ENCODE results near the gene RNF17.

DNA sequence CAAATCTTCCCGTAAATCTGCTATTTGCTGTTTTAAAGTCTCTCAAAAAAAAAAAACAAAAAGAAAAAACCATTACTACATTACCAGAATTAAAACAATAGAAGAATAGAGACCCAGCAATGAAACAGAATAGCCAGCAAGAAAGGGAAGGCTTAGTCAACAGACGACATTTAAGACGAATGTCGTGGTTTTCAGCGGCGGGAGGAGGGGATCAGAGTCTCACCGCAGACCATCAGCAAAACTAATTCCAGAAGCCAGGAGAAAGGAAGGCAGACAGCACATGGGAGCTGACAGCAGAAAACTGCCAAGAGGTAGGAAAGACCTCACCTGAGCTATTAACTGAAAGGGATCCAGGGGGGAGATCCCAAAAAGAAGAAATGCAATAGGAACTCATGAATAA lies 128.9 kb downstream of the RNF17 start:
- TF ChIP-seq SP1 (IDR thresholded peaks at IDR 0.05; ENCODE audit: low read depth) (no peak), EZH2phosphoT487 (IDR thresholded peaks at IDR 0.05; ENCODE audit: borderline replicate concordance) (no peak), EZH2 (IDR thresholded peaks at IDR 0.05) (no peak), POLR2AphosphoS5 (IDR thresholded peaks at IDR 0.05; ENCODE audit: low read depth, low read length) (no peak), POLR2A (IDR thresholded peaks at IDR 0.05; ENCODE audit: borderline replicate concordance, extremely low read depth, insufficient read depth, insufficient read length) (no peak), EGR1 (IDR thresholded peaks at IDR 0.05; ENCODE audit: low read depth) (no peak), YY1 (IDR thresholded peaks at IDR 0.05; ENCODE audit: extremely low read depth, insufficient replicate concordance, low read depth, low read length) (no peak), CEBPB (IDR thresholded peaks at IDR 0.05; ENCODE audit: low read depth) (no peak), RAD21 (IDR thresholded peaks at IDR 0.05; ENCODE audit: low read depth) (no peak), SRF (IDR thresholded peaks at IDR 0.05; ENCODE audit: low read depth) (no peak), ZNF274 (IDR thresholded peaks at IDR 0.05; ENCODE audit: low read depth, low read length) (no peak)
- TF ChIP-seq, protein P1, sequence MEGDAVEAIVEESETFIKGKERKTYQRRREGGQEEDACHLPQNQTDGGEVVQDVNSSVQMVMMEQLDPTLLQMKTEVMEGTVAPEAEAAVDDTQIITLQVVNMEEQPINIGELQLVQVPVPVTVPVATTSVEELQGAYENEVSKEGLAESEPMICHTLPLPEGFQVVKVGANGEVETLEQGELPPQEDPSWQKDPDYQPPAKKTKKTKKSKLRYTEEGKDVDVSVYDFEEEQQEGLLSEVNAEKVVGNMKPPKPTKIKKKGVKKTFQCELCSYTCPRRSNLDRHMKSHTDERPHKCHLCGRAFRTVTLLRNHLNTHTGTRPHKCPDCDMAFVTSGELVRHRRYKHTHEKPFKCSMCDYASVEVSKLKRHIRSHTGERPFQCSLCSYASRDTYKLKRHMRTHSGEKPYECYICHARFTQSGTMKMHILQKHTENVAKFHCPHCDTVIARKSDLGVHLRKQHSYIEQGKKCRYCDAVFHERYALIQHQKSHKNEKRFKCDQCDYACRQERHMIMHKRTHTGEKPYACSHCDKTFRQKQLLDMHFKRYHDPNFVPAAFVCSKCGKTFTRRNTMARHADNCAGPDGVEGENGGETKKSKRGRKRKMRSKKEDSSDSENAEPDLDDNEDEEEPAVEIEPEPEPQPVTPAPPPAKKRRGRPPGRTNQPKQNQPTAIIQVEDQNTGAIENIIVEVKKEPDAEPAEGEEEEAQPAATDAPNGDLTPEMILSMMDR (IDR thresholded peaks at IDR 0.05 in 2 of 3, conservative IDR thresholded peaks at IDR 0.05 in 1 of 3; ENCODE audit: borderline replicate concordance in 1 of 3, insufficient read depth in 1 of 3, low read depth in 2 of 3, low read length in 2 of 3), result no peak
- TF ChIP-seq, protein P2, sequence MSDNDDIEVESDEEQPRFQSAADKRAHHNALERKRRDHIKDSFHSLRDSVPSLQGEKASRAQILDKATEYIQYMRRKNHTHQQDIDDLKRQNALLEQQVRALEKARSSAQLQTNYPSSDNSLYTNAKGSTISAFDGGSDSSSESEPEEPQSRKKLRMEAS (IDR thresholded peaks at IDR 0.05), result no peak
- TF ChIP-seq, protein P3, sequence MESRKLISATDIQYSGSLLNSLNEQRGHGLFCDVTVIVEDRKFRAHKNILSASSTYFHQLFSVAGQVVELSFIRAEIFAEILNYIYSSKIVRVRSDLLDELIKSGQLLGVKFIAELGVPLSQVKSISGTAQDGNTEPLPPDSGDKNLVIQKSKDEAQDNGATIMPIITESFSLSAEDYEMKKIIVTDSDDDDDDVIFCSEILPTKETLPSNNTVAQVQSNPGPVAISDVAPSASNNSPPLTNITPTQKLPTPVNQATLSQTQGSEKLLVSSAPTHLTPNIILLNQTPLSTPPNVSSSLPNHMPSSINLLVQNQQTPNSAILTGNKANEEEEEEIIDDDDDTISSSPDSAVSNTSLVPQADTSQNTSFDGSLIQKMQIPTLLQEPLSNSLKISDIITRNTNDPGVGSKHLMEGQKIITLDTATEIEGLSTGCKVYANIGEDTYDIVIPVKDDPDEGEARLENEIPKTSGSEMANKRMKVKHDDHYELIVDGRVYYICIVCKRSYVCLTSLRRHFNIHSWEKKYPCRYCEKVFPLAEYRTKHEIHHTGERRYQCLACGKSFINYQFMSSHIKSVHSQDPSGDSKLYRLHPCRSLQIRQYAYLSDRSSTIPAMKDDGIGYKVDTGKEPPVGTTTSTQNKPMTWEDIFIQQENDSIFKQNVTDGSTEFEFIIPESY (IDR thresholded peaks at IDR 0.05; ENCODE audit: extremely low read depth, insufficient replicate concordance, low read length), result no peak
